Keratinocyte (primary cell): Measurements from ENCODE around the gene GRM5. TPM values are rescaled to one million over a fixed set of nuclear protein-coding genes. Genes with fewer than 3 reads are reported as not detected.
A peak's percentile ranks its signal among the peaks of the same experiment; 100 is the strongest.
"Not testable (repeated sequence)": the region's sequence is repeated elsewhere in the genome, so short reads cannot be mapped to it uniquely, and the experiment has no call there.

Experiments
- DNase-seq: peaks from one replicate; pipeline ENCODE4 v3.0.0-alpha.2; 2011; ENCODE audit warnings: low read depth, missing footprints, low spot score
- FAIRE-seq: peaks from 2 replicates; lab custom pipeline; 2011; peaks lifted over from hg19 to GRCh38; lab: Jason Lieb, UNC
- H2AFZ ChIP-seq: 2 replicates; pipeline ENCODE4 v1.6.0; 2012; ENCODE audit warnings: low read length, control low read depth, inconsistent platforms; ENCODE audit not compliant: control insufficient read depth
- H3K27ac ChIP-seq: 2 replicates; pipeline ENCODE4 v1.5.1; 2011; ENCODE audit warnings: low read length; ENCODE audit not compliant: control insufficient read depth, insufficient read depth
- H3K27me3 ChIP-seq: 3 replicates; pipeline ENCODE4 v1.6.0; 2011; ENCODE audit warnings: low read length; ENCODE audit not compliant: control insufficient read depth, insufficient read depth; ENCODE audit errors: extremely low read depth
- H3K36me3 ChIP-seq, 2 experiments: 2 replicates in 1 of 2; 3 replicates in 1 of 2; pipeline ENCODE4 v1.5.1; 2011; ENCODE audit warnings: low read length in 2 of 2, mild to moderate bottlenecking in 1 of 2; ENCODE audit not compliant: control insufficient read depth in 2 of 2, insufficient read depth in 2 of 2; ENCODE audit errors: extremely low read depth in 1 of 2
- H3K4me1 ChIP-seq: 3 replicates; pipeline ENCODE4 v1.5.1; 2011; ENCODE audit warnings: low read length; ENCODE audit not compliant: control insufficient read depth, insufficient read depth; ENCODE audit errors: extremely low read depth
- H3K4me2 ChIP-seq: 3 replicates; pipeline ENCODE4 v1.6.0; 2011; ENCODE audit warnings: low read depth, low read length; ENCODE audit not compliant: control insufficient read depth, insufficient read depth; ENCODE audit errors: extremely low read depth
- H3K4me3 ChIP-seq, 3 experiments: fragments of 200-600 bp in 1 of 3; sonication (generic) in 1 of 3; 2 replicates in 2 of 3; 3 replicates in 1 of 3; pipeline ENCODE4 v1.5.1; 2011 to 2016; ENCODE audit warnings: low read length in 3 of 3, mild to moderate bottlenecking in 3 of 3, control low read depth in 2 of 3, inconsistent platforms in 1 of 3, low read depth in 1 of 3, mixed read lengths in 1 of 3, mixed run types in 1 of 3, moderate library complexity in 1 of 3; ENCODE audit not compliant: control insufficient read depth in 2 of 3, insufficient read depth in 2 of 3; ENCODE audit errors: extremely low read depth in 1 of 3
- H3K79me2 ChIP-seq: 2 replicates; pipeline ENCODE4 v1.6.0; 2012; ENCODE audit warnings: low read length; ENCODE audit not compliant: control insufficient read depth, insufficient read depth
- H3K9ac ChIP-seq: 3 replicates; pipeline ENCODE4 v1.6.0; 2011; ENCODE audit warnings: low read length; ENCODE audit not compliant: control insufficient read depth, insufficient read depth; ENCODE audit errors: extremely low read depth
- H3K9me1 ChIP-seq: 3 replicates; pipeline ENCODE4 v1.6.0; 2011; ENCODE audit warnings: low read length; ENCODE audit not compliant: control insufficient read depth, insufficient read depth; ENCODE audit errors: extremely low read depth
- H3K9me3 ChIP-seq: 2 replicates; pipeline ENCODE4 v1.5.1; 2012; ENCODE audit warnings: low read depth, low read length; ENCODE audit not compliant: control insufficient read depth
- H4K20me1 ChIP-seq: 3 replicates; pipeline ENCODE4 v1.6.0; 2011; ENCODE audit warnings: low read length; ENCODE audit not compliant: control insufficient read depth, insufficient read depth; ENCODE audit errors: extremely low read depth
- EZH2 ChIP-seq: IDR thresholded peaks from one replicate; pipeline ENCODE4 v1.6.1; 2012; ENCODE audit warnings: inconsistent platforms, mild to moderate bottlenecking, low read length, moderate library complexity
- dilution Hi-C: fragments of 300-500 bp; cut with MboI; formaldehyde crosslinking; loops from one replicate; pipeline ENCODE4 v1.7.0; 2020; ENCODE audit warnings: low sequenced_read_pairs; ENCODE audit not compliant: extremely low pct_ligation_motif_present
- polyA plus RNA-seq, 5 experiments: library from polyadenylated mRNA; depleted of rRNA in 3 of 5; stranded (reverse) in 3 of 5; stranded (forward) in 1 of 5; unstranded in 1 of 5; fragments of >200 nt; gene quantifications; 1 replicate in 1 of 5; 2 replicates in 3 of 5; 3 replicates in 1 of 5; pipeline versions ENCODE4 v1.2.1 to v1.2.3, GENCODE V29; 2011 to 2012; ENCODE audit warnings: missing spikeins in 2 of 5, low read depth in 1 of 5, low replicate concordance in 1 of 5
- TF ChIP-seq, protein P1 (sequence below), 3 experiments: IDR thresholded peaks in 1 of 3; conservative IDR thresholded peaks in 1 of 3; optimal IDR thresholded peaks in 1 of 3; 2 replicates in 2 of 3; 3 replicates in 1 of 3; pipeline versions ENCODE3 to v1.5.1; 2011; ENCODE audit warnings: low read length in 3 of 3, mild to moderate bottlenecking in 3 of 3, moderate library complexity in 2 of 3, control low read depth in 1 of 3, inconsistent platforms in 1 of 3; ENCODE audit not compliant: insufficient read depth in 2 of 3; ENCODE audit errors: extremely low read depth in 1 of 3

The GRM5 gene
- polyA plus RNA-seq, 1 donor (not counting 4 experiments of a cell fraction or from before 2014, with no cell fraction given), result not detected

DNA sequence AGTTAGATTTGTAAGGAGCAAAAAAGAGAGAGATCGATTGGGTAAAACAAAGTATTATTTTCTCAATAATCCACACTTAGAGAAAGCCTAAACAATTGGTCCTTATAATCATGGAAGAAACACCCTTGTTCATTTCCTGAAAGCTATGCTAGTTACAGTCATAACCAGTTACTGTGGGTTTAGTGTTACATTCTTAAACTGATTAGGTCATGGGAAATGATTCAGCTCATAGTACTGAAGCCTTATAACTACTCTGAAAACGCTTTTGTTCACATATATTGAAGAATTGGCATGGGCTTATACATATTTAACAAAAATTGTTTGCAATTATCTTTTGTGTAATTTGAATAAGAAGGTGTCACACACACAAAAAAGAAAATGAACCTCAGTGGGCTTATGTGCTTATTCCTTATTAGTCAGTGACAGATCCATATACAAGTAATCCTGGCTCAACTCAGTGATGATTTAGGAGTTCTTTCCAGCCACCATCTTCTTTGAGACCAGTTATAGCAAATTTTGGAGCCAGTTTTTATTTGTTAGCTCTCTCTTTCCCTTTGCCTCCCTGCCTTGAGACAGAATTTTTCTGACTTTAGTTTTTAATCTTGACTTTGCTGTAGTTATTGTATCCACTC is 529.8 kb downstream of the GRM5 start:
- Histone ChIP-seq H3K9ac (peak overlapping the region; percentile 49), H3K4me1 (peaks cover 40% of the 10 kb centered on the region), H4K20me1 (no peaks in the 10 kb centered on the region), H3K9me3 (peaks cover 4% of the 10 kb centered on the region), H2AFZ (peak overlapping the region; percentile 32), H3K9me1 (no peaks in the 10 kb centered on the region), H3K79me2 (no peaks in the 10 kb centered on the region), H3K27me3 (no peaks in the 10 kb centered on the region), H3K4me3 (no peak overlapping the region), H3K27ac (peak overlapping the region; percentile 81), H3K36me3 (no peaks in the 10 kb centered on the region), H3K4me2 (peak overlapping the region; percentile 52)
- no peak for TF ChIP-seq EZH2
- TF ChIP-seq, protein P1, sequence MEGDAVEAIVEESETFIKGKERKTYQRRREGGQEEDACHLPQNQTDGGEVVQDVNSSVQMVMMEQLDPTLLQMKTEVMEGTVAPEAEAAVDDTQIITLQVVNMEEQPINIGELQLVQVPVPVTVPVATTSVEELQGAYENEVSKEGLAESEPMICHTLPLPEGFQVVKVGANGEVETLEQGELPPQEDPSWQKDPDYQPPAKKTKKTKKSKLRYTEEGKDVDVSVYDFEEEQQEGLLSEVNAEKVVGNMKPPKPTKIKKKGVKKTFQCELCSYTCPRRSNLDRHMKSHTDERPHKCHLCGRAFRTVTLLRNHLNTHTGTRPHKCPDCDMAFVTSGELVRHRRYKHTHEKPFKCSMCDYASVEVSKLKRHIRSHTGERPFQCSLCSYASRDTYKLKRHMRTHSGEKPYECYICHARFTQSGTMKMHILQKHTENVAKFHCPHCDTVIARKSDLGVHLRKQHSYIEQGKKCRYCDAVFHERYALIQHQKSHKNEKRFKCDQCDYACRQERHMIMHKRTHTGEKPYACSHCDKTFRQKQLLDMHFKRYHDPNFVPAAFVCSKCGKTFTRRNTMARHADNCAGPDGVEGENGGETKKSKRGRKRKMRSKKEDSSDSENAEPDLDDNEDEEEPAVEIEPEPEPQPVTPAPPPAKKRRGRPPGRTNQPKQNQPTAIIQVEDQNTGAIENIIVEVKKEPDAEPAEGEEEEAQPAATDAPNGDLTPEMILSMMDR (optimal IDR thresholded peaks at IDR 0.05 in 1 of 3, IDR thresholded peaks at IDR 0.05 in 1 of 3, conservative IDR thresholded peaks at IDR 0.05 in 1 of 3; ENCODE audit: extremely low read depth in 1 of 3, insufficient read depth in 2 of 3, low read length in 3 of 3), result no peak
- no peak for DNase-seq
- dilution Hi-C loops, result loop anchor here (25.0 kb wide), 2 partner anchors 199 to 524 kb away; partner anchors contain the start of gene CTSC
- peak; percentile 77 for FAIRE-seq

DNA sequence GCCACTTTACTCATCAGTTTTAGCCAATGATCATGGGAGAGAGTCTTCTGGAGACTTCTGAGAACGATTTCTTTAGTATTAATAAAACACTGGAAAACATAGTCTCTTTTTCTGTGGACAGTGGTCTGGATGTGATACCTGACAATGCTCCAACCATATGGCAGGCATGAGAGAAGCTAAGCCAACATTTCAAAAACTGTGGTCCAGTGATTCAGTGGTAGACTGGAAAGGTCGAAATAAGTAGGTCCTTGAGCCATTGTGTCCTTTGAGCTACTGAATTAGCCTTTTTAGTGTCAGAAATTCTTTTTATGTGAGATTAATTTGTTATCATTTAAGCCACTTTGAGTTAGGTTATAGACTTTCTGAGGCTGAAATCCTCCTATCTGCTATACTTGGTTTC is 530.5 kb downstream of the GRM5 start:
- H3K4me1 ChIP-seq, result peaks cover 40% of the 10 kb centered on the region
- no peaks in the 10 kb centered on the region for H3K36me3 ChIP-seq
- no peak overlapping the region for H3K4me3 ChIP-seq
- peaks cover 3% of the 10 kb centered on the region for H3K9me3 ChIP-seq
- H3K4me2 ChIP-seq, result peak overlapping the region; percentile 24
- dilution Hi-C loops, result loop anchor here (25.0 kb wide), 2 partner anchors 198 to 523 kb away; partner anchors contain the start of gene CTSC
- H3K27me3 ChIP-seq, result no peaks in the 10 kb centered on the region
- H3K9ac ChIP-seq, result peak overlapping the region; percentile 49
- peak overlapping the region; percentile 81 for H3K27ac ChIP-seq
- no peaks in the 10 kb centered on the region for H3K79me2 ChIP-seq
- H2AFZ ChIP-seq, result peak overlapping the region; percentile 69
- TF ChIP-seq, protein P1 (optimal IDR thresholded peaks at IDR 0.05 in 1 of 3, IDR thresholded peaks at IDR 0.05 in 1 of 3, conservative IDR thresholded peaks at IDR 0.05 in 1 of 3; ENCODE audit: extremely low read depth in 1 of 3, insufficient read depth in 2 of 3, low read length in 3 of 3), result no peak
- no peak for TF ChIP-seq EZH2
- no peaks in the 10 kb centered on the region for H4K20me1 ChIP-seq
- DNase-seq, result no peak
- H3K9me1 ChIP-seq, result no peaks in the 10 kb centered on the region
- FAIRE-seq, result peak; percentile 71

DNA sequence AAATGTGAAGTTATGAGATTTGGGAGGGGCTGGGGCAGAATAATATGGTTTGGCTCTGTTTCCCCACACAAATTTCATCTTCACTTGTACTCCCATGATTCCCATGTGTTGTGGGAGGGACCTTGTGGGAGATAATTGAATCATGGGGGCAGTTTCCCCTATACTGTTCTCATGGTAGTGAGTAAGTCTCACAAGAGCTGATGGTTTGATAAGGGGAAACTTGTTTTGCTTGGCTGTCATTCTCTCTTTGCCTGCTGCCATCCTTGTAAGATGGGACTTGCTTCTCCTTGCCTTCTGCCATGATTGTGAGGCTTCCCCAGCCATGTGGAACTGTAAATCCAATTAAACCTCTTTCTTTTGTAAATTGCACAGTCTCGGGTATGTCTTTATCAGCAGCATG is 531.1 kb downstream of the GRM5 start:
- H3K4me3 ChIP-seq, H3K27ac ChIP-seq, H3K9me1 ChIP-seq, H3K9ac ChIP-seq, H3K79me2 ChIP-seq, H3K27me3 ChIP-seq, H3K9me3 ChIP-seq, DNase-seq, H4K20me1 ChIP-seq, H3K4me2 ChIP-seq, H3K36me3 ChIP-seq: not testable (repeated sequence)
- dilution Hi-C loops, result loop anchor here (25.0 kb wide), 2 partner anchors 197 to 522 kb away; partner anchors contain the start of gene CTSC
- FAIRE-seq, result peak; percentile 5
- Histone ChIP-seq H2AFZ (peak overlapping the region; percentile 15), H3K4me1 (peaks cover 40% of the 10 kb centered on the region)
